Measurements from ENCODE around the gene SETD2. TPM values are rescaled to one million over a fixed set of nuclear protein-coding genes. Genes with fewer than 3 reads are reported as not detected.
"Not testable (repeated sequence)": the region's sequence is repeated elsewhere in the genome, so short reads cannot be mapped to it uniquely, and the experiment has no call there.

Gene SETD2
- total RNA-seq, 1 donor from 2014 or later, result 74.0 TPM

DNA sequence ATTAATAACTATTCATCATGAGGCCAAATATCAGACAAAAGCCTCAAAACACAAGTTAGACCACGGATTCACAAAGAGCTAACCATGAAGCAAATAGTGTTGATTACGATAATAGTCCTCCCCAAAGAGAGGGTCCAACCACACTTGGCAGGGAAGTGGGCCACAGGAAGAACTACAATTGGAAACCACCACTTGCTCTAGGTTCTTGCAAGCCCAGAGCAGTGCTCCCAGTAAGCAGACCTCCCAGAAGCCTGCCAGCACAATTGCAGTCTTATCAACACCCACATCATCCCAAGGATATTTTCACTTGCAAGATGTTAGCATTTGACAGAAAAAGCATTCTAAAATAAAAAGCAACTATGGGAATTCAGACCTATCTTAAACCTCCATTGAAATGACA, 11.3 kb downstream of the SETD2 start:
- DNase-seq, result no peak

DNA sequence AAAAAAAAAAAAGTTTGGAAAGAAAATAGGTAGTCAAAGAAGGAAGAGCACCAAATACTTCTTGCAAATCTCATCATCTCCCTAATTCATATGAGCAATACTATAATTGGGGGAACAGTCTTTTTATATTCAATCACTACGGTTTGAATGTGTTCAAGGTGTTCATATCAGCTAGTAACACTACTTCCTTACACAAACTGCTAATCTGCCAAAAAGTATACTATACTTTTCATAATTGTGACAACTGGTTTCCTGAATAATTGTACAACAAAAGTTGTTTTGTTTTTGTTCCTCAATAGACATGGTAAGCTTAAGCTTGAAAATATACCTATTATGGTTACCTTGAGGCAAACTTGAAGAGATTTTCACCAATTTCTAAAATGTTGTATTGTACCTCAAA, 12.1 kb downstream of the SETD2 start:
- no peak for DNase-seq

DNA sequence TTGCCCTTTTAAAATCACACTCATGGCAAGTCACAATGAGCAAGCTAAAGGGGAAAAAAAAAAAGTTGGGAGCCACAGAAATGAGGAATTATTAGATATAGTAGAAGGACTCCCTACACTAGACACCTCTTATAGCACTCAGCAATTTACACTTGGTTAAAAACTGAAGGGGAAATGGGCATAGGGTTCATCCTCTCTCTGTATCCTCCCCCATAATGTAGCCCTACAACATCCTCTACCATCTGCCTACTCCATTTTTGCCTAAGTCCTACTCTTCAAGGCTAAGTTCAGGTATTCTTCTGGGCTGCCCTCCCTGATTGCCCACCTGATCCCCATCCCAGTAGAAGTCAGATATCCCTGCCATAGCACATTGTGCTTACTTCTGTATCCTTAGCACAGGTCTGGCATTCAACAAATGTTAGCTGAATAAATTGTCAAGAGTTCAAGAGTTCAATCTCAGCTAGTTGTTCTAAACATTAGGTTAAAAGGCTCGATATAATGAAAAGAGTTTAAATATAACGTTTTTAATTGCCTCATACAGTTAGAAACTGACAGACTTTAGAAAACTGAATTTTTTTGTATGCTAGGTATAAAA, 14.5 kb downstream of the SETD2 start:
- no peak for DNase-seq

DNA sequence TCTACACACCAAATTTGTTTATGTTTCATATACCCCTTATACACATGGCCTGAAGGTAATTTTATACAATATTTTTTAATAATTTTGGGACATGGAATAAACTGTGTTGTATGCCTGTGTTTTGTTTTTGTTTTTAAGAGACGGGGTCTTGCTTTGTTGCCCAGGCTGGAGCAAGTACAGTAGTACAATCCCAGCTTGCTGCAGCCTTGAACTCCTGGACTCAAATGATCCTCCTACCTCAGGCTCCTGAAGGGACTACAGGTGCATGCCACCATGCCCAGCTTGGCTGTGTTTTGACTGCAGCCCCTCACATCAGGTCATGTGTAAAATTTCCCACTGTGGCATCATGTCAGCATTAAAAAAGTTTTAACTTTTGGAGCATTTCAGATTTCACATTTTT, 18.6 kb downstream of the SETD2 start:
- DNase-seq, result no peak

DNA sequence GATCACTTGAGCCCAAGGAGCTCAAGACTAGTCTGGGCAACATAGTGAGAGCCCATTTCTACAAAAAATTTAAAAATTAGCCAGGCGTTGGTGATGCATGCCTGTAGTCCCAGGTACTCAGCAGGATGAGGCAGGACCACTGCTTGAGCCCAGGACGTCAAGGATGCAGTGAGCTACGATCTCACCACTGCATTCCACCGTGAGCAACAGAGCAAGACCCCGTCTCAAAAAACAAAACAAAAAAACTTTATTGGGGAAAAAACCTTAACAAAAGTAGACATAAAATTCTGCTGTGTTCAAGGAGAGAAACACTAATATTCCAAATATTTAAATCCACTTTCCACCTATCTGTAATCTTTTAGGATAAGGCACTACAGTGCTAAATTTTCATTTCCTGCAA, 20.8 kb downstream of the SETD2 start:
- no peak for DNase-seq

DNA sequence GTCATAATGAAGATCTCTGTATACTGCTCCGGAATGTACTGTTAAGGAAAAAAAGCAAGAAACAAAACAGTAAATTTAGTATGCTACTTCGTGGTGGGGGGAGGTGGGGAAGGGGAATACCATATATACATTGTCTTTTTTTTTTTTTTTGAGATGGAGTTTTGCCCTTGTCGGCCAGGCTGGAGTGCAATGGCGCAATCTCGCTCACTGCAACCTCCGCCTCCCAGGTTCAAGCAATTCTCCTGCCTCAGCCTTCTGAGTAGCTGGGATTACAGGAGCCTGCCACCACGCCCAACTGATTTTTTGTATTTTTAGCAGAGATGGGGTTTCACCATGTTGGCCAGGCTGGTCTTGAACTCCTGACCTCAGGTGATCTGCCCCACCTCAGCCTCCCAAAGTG, 21.4 kb downstream of the SETD2 start:
- not testable (repeated sequence) for DNase-seq

DNA sequence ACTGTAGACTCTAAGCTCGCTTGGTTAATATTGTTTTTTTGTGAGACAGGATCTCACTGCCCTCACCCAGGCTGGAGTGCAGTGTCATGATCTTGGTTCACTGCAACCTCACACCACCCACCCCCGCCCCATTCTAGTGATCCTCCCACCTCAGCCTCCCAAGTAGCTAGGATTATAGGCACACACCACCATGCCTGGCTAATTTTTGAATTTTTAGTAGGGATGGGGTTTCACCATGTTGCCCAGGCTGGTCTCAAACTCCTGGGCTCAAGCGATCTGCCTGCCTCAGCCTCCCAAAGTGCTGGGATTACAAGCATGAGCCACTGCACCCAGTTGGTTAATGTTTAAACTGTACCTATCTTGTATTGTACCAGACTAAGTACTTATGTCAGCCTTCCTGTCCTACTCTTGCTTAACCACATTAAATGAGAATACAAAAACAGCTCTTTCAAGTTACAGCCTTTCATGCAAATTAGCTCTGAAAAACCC, 22.9 kb downstream of the SETD2 start:
- DNase-seq, result not testable (repeated sequence)

DNA sequence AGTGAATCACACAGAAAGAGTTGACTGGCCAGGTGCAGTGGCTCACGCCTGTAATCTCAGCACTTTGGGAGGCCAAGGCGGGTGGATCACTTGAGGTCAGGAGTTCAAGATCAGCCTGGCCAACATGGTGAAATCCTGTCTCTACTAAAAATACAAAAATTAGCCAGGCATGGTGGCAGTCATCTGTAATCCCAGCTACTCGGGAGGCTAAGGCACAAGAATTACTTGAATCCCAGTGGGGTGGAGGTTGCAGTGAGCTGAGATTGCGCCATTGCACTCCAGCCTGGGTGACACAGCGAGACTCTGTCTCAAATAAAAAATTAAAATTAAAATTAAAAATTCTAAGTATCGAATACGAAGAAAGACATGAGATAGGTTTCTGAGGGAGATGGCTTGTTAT, 23.4 kb downstream of the SETD2 start:
- not testable (repeated sequence) for DNase-seq

DNA sequence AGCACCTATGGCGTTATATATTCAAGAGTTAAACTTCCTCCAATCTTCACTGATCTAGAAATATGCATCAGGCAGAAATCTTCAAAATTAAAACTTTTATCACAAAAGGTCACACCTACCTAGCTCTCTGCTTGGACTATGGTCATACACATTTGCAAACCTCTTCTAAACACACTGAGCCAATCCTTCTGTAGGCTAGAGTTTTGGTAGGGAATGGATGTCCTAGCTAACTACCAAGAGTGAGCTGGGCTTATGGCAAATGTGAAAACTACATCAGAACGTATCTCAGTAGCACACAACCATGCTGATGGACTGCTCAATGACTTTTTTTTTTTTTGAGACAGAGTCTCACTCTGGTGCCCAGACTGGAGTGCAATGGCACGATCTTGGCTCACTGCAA, 29.6 kb downstream of the SETD2 start:
- no peak for DNase-seq

DNA sequence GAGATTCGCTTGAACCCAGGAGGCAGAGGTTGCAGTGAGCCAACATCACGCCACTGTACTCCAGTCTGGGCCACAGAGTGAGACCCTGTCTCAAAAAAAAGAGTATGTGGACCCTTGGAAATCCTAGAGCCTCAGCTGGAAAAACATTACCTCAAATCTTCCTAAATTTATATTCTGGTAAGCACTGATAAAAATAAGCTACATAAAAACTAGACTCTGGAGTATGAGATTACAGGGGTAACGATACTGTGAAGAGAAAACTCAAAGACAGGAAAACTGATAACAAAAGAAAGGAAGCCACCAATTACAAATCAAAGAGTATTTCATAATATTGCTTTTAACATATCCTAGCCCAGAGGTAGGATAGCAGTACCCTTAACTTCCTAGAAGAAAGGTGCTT, 30.3 kb downstream of the SETD2 start:
- DNase-seq, result no peak

DNA sequence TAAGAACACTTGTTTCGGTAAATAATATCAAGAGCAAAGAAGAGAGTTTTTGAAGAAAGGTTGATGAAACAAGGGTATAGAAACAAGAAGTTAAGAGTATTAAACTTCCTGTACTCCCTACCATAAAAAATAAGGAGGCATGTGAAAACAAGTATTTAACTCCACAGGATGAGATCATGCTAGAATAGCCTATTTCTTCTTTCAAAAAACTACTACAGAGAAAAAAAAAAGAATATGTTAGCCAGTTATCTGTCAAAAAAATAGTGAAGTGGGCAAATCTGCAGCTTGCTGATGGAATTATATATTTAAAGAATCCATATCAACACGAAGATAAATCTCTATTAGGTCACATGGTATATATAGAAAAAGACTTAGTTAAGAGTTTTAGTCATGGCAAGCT, 33.4 kb downstream of the SETD2 start:
- DNase-seq, result no peak

DNA sequence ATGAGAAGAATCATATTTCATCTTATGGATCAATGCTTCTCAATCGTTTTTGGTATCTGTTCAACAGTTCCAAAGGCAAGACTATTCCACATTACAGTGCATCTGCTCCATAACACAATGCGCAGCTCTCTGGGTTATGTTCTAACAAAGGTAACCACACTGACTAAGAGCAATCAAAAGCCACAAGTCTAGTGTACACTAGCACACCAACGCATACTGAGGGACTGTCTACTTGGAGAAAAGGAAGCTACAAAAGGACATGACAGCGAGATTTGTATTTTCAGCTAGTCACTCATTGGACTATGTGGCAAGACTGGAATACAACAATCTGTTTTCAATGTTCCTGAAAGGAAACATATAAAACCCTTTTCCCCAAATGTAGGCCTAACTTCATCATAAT, 35.8 kb downstream of the SETD2 start:
- DNase-seq, result no peak

DNA sequence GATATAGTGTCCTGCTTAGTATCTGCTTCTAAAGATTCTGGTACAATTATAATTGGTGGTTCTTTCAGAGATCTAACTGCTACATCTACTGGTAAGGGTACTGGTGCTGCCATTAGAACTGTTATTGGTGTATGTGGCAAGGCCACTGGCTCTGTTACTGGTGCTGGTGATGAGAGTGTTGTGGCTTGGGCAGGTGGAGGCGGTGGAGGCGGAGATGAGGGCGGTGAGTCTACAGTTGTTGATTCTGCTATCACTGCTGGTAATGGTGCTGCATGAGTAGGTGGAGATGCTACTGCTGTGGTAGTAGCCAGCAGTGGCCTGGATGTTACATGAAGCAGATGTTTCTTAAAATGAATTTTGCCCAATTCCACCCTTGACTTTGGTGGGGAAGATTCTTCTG, 40.1 kb downstream of the SETD2 start:
- DNase-seq, result no peak

DNA sequence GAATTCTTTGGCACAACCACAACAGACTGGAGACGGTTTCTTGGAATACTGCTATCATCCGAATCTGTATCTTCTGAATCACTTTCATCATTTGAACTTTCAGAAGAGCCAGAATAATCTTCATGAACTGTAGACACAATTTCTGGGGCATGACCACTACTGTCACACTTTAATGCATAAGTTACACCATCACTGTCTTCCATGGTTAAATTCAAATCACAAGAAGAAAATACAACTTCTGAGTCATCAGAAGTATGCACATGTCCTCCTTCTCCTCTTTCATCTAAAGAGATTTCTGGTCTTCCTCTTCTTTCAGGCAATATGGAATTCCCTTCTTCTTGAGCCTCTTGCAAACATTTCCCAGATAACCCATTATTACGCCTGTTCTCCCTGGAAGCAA, 42.5 kb downstream of the SETD2 start:
- no peak for DNase-seq

DNA sequence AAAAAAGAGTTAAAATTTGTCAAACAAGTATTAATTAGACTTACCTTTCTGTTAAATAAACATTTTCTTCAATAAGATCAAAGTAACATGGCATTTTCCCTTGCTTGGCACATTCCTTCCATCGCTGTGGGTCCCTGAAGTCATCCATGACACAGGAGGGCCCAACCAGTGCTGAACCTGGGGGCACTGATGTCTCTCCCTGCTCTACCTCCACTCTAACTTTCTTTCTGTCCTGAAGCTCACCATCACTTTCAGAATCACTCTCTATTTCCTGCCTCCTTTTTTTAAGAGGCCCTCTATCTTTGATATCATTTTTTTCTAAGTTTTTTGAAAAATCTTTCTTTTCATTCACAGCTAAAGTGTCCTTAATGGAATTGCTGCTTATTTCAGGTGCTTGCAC, 43.8 kb downstream of the SETD2 start:
- DNase-seq, result no peak

DNA sequence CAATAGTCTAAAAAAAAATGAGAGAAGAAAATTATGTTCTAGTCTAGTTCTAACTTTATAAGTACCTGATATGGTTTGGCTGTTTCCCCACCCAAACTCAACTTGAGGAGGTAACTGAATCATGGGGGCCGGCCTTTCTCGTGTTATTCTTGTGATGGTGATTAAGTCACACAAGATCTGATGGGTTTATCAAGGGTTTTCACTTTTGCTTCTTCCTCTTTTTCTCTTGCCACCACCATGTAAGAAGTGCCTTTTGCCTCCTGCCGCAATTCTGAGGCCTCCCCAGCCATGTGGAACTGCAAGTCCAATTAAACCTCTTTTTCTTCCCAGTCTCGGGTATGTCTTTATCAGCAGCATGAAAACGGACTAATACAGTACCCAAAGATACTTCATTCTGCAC, 44.5 kb downstream of the SETD2 start:
- DNase-seq, result not testable (repeated sequence)

DNA sequence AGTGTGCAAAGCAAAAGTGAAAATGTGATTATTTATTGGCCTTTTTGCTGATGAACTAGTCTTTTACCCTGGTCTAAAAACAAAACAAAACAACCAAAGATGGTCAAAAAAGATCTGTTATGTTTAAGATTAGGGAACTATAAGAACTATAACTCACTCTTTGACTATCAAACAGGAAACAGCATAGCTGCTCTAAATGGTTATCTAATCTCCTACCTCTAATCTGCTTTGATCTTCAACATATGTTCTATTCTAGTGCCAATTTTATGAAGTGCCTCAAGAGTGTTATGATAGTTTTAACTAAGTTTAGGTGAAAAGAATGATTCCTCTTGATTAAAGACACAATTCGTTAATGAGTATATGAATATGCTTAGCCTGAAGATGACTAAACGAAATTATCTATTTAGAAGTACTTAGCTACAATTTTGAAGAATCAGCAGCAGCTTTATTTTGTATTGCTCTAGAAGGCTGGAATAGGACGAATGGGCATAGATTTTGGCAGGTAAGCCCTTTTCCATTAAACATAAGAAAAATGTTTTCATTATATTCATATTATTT, 46.0 kb downstream of the SETD2 start:
- no peak for DNase-seq

DNA sequence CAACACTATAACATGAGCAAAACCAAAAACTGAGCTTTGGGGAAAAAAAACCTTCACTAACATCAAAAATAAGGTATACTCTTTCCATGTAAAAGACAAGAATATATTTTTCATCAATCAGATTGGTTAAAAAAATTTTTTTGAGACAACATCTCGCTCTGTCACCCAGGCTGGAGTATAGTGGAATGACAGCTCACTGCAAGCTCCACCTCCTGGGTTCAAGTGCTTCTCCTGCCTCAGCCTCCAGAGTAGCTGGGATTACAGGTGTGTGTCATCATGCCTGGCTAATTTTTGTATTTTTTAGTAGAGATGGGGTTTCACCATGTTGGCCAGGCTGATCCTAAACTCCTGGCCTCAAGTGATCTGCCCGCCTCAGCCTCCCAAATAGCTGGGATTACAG, 48.4 kb downstream of the SETD2 start:
- DNase-seq, result not testable (repeated sequence)

DNA sequence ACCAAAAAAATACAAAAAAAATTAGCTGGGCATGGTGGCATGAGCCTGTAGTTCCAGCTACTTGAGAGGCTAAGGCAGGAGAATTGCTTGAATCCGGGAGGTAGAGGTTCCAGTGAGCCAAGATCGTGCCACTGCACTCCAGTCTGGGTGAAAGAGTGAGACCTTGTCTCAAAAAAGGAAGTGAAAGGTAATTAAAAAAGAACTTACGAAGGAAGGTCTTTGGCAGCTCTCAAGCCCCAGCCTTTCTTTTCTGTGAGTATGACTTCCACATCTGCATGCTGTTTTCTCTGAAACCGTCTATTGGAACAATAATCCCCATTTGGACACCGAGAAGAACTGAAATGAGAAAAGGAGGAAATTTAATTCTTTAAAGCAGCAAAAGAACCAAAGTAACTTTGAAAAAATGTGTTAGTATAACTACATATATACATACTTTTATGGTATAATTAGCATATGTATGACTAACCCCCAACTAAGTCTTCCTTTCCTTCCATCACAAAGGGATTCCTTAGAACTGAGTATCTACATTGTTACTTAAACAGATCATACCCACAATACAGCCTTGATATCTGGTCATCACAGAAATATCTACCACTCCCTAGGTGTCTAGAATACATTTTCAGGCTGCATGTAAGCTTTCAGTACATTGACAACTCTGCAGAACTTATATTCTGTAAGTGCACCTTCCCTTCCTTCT, 50.1 kb downstream of the SETD2 start:
- no peak for DNase-seq

DNA sequence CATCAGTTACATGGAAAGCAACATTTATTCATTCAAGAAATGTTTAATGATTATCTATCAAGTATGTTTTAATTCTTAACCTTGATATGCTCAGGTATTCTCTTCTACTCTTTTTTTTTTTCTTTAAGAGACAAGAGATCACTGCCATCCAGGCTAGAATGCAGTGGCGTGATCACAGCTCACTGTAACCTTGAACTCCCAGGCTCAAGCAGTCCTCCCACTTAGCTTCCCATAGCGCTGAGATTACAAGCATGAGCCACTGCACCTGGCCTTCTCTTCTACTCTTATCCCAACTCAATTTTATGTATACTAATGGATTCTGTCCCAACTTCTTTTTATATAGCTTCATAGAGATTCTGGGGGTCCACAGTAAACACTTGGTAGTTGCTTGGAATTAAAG, 50.9 kb downstream of the SETD2 start:
- no peak for DNase-seq

DNA sequence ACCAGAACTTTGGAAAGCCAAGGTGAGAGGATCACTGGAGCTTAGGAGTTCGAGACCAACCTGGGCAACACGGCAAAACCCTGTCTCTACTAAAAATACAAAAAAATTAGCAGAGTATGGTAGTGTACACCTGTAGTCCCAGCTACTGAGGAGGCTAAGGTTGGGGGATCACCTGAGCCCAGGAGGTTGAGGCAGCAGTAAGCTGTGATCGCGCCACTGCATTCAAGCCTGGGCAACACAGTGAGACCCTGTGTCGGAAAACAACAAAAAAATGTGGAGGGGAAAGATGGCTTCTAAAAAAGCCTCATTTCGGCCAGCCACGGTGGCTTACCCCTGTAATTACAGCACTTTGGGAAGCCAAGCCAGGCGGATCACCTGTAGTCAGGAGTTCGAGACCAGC, 54.5 kb downstream of the SETD2 start:
- DNase-seq, result no peak

DNA sequence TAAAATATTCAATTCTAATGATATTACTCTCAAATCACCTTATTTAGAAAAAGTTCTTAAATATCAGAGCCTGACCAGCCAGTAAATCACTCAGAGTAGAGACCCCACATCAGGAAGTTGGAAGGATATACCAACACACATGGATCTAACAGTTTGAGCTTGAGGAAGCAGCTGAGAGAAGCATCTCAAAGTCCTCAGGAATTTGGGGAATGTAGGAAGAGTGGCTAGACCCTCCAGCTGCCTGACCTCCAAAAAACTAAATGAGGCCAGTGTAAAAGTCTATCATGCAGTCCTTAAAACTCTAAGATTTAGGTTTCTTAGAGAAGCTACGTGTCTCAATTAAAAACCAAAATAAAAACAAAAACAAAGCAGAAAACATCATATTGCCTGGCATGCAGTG, 55.4 kb downstream of the SETD2 start:
- DNase-seq, result peak; percentile 4

DNA sequence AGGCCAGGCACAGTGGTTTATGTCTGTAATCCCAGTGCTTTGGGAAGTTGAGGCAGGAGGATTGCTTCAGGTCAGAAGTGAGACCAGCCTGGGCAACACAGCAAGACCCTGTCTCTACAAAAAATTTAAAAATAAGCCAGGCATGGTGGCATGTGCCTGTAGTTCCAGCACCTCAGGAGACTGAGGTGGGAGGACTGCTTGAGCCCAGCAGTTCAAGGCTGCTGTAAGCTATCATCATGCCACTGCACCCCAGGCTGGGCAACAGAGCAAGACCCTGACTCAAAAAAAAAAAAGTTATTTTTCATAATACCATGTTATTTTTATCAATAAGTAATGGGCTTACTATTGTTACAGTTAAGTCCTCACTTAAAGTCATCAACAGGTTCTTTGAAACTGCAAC, 59.7 kb downstream of the SETD2 start:
- DNase-seq, result no peak

DNA sequence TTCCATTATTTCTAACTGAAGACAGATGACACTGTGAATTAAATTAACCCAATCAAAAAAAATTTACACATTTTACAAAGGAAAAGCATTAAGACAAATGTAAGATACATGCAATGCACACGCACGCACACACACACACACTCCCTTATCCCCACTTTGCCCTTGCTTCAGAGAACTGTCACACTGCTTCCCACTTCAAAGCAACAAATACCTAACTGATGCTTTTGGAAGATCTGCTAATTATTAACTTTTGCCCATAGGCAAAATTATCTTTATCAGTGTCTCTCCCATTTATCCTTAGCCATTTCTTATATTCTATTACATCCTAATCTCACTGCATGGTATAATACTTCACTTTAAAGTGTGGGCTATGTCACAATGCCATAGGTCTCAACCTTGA, 60.3 kb downstream of the SETD2 start:
- DNase-seq, result no peak

All from tongue (tissue), 2 donors.